Stimulated activated CD4-positive, alpha-beta T cell treated with anti-CD3 and anti-CD28 coated beads, Interleukin-4, amount 100 ng/mL, for 1 hour (primary cell): ENCODE measurements around the gene SIPA1L3.

Experiments
- DNase-seq: peaks from one replicate; pipeline ENCODE4 v3.0.0-alpha.2; 2020

The SIPA1L3 gene

DNA sequence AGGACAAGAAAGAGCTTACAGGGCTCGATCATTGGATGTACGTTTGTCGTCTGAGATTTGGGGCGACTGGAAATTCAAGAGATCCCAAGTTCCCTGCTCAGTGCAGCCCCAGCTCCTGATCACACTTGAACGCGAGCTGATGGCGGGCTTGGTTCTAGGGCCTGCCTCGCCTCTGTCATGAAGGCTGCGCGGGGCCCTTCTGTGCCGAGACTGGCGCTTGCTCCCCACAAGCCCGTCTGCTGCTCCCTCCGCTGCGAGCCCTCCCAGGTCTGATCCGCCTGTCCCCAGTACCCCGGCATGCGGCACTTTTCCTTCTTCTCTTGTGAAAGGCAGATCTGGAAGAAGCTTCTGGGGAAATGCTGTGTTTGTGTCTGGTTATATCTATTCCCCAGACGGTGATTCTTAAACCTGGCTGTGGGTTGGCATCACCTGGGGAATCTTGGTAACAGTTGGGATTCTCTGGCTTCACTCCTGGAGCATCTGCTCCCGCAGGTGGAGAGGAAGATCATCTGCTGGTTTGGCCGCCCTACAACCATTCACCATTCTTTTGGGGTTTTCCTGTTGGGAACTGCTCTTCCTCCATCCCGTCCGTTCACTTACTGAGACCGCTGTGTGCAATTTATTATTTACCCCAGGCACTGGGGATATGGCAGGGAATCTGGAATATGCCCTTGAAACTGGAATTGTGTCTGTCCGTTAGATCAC, 43.6 kb downstream of the SIPA1L3 start:
- no peak for DNase-seq

GRCh38 chr19:37951816-37952210, 44.8 kb downstream of the SIPA1L3 start:
- DNase-seq: no peak

GRCh38 chr19:37953171-37953917, 46.3 kb downstream of the SIPA1L3 start:
- no peak for DNase-seq

- DNase-seq: no peak
Measured at GRCh38 chr19:37953918-37954303, 46.9 kb downstream of the SIPA1L3 start.

DNA sequence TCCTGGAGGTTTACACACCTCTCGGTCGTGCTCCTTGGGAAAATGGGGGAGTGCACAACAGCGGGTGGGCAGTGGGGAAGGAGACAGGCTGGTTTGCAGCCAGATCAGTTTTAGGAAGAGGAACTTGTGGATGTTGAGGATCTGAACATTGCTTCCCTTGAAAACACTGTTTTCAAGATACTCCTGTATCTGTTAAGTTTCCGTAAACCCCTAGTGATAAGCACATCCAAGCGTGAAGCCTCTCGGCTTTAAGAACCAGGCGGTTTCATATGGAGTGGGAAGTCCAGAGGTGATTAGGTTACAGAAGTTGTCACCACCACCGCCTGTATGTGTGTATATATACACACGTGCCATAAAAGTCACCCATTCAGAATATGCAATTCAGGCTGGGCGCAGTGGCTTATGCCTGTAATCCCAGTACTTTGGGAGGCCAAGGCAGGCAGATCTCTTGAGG, 47.4 kb downstream of the SIPA1L3 start:
- no peak for DNase-seq

- DNase-seq: no peak
Measured at GRCh38 chr19:37955986-37956385, 49.0 kb downstream of the SIPA1L3 start.

DNA sequence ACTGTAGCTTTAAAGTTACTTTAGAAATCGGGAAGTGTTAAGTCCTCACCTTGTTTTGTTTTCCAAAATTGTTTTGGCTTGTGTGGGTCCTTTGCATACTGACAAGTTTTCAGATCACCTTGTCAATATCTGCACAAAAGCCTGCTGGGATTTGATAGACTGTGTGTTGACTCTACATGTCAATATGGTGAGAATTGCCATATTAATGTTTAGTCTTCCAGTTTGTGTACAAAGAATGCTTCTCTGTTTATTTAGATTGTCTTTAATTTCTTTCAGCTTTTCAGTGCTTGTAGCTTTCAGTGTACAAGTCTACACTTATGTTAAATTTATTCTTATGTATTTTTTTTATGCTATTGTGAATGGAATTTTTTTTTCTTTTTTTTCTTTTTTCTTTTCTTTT, 50.2 kb downstream of the SIPA1L3 start:
- no peak for DNase-seq

GRCh38 chr19:37959665-37960114, 52.7 kb downstream of the SIPA1L3 start:
- DNase-seq: no peak

DNA sequence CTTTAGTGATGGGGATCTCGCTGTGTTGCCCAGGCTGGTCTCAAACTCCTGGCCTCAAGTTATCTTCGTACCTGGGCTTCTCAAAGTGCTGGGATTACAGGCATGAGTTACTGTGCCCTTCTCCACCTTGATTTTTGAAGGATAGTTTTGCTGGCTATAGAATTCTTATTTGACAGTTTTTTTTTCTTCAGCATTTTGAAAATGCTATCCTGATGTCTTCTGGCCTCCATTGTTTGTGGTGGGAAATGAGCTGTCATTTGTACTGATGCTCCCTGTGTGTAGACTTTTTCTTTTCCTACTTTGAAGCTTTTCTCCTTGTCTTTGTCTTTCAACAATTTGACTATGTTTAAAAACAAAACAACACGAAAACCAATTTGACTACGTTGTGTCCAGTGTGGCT, 54.2 kb downstream of the SIPA1L3 start:
- DNase-seq: no peak

- no peak for DNase-seq
Measured at GRCh38 chr19:37963190-37963936, 56.4 kb downstream of the SIPA1L3 start.

DNA sequence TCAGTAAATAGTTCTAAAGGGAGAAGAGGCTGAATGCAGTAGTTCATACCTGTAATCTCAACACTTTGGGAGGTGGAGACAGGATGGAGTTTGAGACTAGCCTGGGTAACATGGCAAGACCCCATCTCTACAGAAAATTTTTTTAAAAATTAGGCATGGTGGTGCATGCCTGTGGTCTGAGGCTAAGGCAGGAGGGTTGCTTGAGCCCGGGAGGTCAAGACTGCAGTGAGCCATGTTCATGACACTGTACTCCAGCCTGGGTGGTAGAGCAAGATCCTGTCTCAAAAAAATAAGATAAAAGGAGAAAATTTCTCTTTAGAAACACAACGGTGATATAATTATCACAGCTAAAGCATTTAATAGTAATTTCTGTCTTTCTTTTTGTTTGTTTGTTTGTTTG, 57.1 kb downstream of the SIPA1L3 start:
- no peak for DNase-seq

DNA sequence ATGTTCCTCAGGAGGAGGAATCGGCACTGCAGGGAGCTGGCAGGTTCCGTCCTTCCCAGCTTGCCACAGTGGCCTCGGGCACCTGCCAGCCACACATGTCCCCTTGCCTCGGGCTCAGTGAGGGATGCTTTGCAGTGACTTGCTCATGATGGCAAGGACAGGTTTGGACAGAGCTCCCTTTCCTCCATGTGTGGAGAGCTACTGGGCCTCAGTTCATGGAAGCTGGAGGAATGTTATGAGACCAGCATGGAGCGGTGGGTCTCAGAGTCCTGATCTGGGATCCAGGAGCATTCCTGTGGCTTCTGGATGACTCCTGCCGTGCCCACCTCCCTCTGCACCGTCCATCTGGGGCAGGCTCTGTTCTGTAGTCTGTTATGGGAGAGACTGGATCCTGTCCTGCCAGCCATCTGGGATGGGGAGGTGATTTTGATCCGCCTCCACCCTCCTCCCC, 59.2 kb downstream of the SIPA1L3 start:
- no peak for DNase-seq

- no peak for DNase-seq
Measured at GRCh38 chr19:37966662-37967231, 59.7 kb downstream of the SIPA1L3 start.

- no peak for DNase-seq
Measured at GRCh38 chr19:37969695-37970094, 62.7 kb downstream of the SIPA1L3 start.

- DNase-seq: no peak
Measured at GRCh38 chr19:37970699-37971098, 63.7 kb downstream of the SIPA1L3 start.

GRCh38 chr19:37972803-37973202, 65.8 kb downstream of the SIPA1L3 start:
- DNase-seq: no peak

DNA sequence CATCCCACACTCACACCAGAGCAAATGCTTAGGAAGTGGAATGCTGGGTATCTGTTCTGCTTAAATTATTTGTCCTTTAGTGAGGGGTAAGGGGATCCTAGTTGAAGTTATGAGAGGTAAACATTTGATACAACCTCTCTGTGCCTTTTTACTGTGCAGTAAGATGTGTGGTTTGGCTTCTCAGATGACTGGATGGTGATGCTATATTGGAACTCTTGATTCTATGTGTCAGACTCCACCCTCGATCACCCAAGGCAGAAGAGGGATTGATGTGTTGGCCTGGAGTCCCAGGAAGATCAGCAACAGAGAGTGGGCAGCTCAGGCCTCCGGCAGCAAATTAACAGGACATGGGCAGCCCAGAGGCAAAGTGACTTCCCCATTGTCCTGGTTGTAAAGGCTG, 66.7 kb downstream of the SIPA1L3 start:
- DNase-seq: no peak

DNA sequence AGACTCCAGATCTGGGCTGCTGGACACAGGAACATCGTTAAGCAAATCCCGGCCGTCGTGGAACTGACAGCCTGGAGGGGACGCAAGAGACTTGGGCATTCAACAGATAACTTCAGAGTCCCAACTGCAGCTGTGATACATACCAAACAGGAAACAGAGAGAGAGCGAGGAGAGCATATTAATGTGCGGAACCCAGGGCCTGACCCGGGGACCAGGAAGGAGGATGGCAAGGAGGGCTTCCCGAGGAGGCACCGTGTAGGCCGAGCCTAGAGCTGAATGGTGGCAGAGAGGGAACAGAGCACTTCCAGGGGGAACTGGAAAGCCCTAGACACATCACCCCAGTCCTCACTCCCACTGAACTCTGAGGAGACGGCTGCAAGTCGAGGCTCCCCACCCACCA, 68.1 kb downstream of the SIPA1L3 start:
- no peak for DNase-seq

GRCh38 chr19:37975596-37976515, 68.8 kb downstream of the SIPA1L3 start:
- no peak for DNase-seq

- no peak for DNase-seq
Measured at GRCh38 chr19:37977391-37977790, 70.4 kb downstream of the SIPA1L3 start.

DNA sequence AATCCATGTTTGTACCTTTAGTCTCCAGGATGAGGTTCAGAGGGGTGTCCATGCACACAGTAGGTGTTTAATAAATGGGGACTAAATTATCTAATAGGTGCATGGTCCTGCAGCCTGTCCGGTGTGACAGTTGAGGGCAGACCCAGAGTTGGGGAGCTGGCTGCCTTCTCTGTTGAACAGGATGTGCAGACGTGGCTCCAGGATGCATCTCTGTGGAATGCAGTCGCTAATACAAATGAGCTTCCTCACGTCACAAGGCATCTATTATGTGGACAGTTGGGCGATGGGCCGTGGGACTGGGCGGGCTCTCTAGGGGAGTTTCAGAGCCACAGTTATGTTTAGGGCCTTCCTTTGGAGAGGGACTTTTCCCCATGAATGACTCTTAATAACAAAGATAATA, 71.0 kb downstream of the SIPA1L3 start:
- no peak for DNase-seq

GRCh38 chr19:37979547-37980082, 72.6 kb downstream of the SIPA1L3 start:
- DNase-seq: no peak
